ENCODE results near the gene ADAMTS6. TPM values are rescaled to one million over a fixed set of nuclear protein-coding genes. Genes with fewer than 3 reads are reported as not detected.

ADAMTS6 gene
- total RNA-seq, 6 experiments from 2014 or later: 23.1 to 29.9 (median 28.3) TPM

DNA sequence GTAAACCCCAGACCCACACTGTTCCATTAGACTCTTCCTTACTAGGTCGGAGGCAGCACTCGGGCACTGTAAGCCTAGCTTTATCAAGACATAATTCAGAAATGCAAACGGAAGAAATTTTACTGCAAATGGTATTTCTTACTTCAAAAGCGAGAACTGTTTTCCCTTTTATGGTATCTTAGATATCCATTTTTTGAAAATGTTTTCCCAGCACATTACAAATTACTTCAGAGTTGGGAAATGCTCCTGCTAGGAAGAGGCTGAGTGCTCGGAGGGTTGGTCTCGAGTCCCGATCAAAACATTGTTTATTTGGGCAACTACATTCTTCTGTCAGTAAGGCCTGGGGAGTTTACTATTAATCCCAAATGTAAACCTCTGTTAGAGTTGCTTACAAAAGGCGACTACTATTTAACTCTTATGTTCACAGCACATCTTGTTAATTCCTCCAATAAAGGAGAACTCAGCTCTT is 380.1 kb downstream of the ADAMTS6 start:
- no peak for DNase-seq
- H3K27ac Mint-ChIP-seq: peak overlapping the region; percentile 88
- peak overlapping the region; percentile 53; the same call in 1 of the 2 replicates for H3K4me3 Mint-ChIP-seq
- H3K4me1 Mint-ChIP-seq (ENCODE audit: low read depth): peaks cover 57% of the 10 kb centered on the region
- peaks cover 5% of the 10 kb centered on the region for H3K36me3 Mint-ChIP-seq (ENCODE audit: low read depth)
- no peaks in the 10 kb centered on the region; the same call in 1 of the 2 replicates for H3K27me3 Mint-ChIP-seq (ENCODE audit: insufficient read depth)
- H3K9me3 Mint-ChIP-seq: no peaks in the 10 kb centered on the region
- TF ChIP-seq CTCF (IDR thresholded peaks at IDR 0.05): no peak

DNA sequence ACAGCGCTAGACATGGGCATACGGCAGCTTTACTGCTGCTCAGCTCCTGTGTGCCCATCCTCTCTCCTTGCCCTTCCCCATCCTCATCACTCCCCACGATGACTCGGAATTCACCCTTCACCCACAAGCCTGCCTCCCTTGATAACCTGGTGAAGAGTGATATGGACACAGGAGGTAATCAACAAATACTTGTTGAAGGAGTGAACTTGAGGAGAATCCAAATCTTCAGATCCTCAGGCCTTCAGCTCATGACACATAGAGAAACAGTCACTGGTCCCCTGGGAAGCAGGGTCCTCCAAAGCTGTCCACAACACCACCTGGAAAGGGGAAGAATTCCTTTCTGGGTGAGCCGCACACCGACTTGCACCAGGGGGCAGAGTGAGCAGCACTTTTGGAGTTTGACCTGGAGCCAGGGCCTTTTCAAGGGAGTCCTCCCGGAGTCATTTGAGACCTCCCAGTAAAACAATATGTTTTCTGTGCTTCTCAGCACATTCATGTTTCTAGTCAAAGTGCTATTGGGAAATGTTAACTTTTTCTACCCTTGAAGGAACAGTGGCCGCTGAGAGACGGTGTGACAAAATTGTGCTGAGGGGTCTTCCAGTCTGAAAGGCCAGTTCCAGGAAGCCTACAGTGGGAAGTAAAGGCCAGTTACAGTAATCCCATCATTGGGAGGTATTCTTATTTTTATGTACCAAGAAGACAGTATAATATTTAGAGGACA is 380.6 kb downstream of the ADAMTS6 start:
- peak; percentile 87 for TF ChIP-seq CTCF (IDR thresholded peaks at IDR 0.05)
- Mint-ChIP-seq H3K4me3 (peak overlapping the region; percentile 53; the same call in 1 of the 2 replicates), H3K27me3 (ENCODE audit: insufficient read depth) (no peaks in the 10 kb centered on the region; the same call in 1 of the 2 replicates), H3K4me1 (ENCODE audit: low read depth) (peaks cover 57% of the 10 kb centered on the region), H3K9me3 (no peaks in the 10 kb centered on the region), H3K27ac (peak overlapping the region; percentile 88), H3K36me3 (ENCODE audit: low read depth) (peaks cover 5% of the 10 kb centered on the region)
- DNase-seq: peak; percentile 67

Other genes with a start within 250 kb of the ADAMTS6 start
- 10 to 100 TPM; 12.0 to 24.0 (median 19.4) TPM for gene CENPK, start 81.2 kb upstream of the ADAMTS6 start, total RNA-seq (2021; fragmentation: NEBNext Ultra II Directional; extraction: Animal tissue kit (Norgen Biotek cat#: 25700))
- gene PPWD1, start 81.4 kb upstream of the ADAMTS6 start, total RNA-seq (2021; fragmentation: NEBNext Ultra II Directional; extraction: Animal tissue kit (Norgen Biotek cat#: 25700)): 10 to 100 TPM; 17.1 to 24.0 (median 22.1) TPM
- 10 to 100 TPM; 13.1 to 18.0 (median 15.9) TPM for gene TRIM23, start 142.4 kb upstream of the ADAMTS6 start, total RNA-seq (2021; fragmentation: NEBNext Ultra II Directional; extraction: Animal tissue kit (Norgen Biotek cat#: 25700))
- 1 to 10 TPM; 1.2 to 2.0 (median 1.4) TPM for gene SHLD3, start 143.1 kb upstream of the ADAMTS6 start, total RNA-seq (2021; fragmentation: NEBNext Ultra II Directional; extraction: Animal tissue kit (Norgen Biotek cat#: 25700))
- 10 to 100 TPM; 15.3 to 20.8 (median 19.4) TPM for gene TRAPPC13, start 143.1 kb upstream of the ADAMTS6 start, total RNA-seq (2021; fragmentation: NEBNext Ultra II Directional; extraction: Animal tissue kit (Norgen Biotek cat#: 25700))
- 10 to 100 TPM; 25.7 to 32.7 (median 30.1) TPM for gene SGTB, start 240.2 kb upstream of the ADAMTS6 start, total RNA-seq (2021; fragmentation: NEBNext Ultra II Directional; extraction: Animal tissue kit (Norgen Biotek cat#: 25700))
- 10 to 100 TPM; 47.9 to 62.0 (median 57.1) TPM for gene NLN, start 240.3 kb upstream of the ADAMTS6 start, total RNA-seq (2021; fragmentation: NEBNext Ultra II Directional; extraction: Animal tissue kit (Norgen Biotek cat#: 25700))

All from HFFc6 (cell line).